A673 (cell line): Measurements from ENCODE around the gene HMX1. TPM values are rescaled to one million over a fixed set of nuclear protein-coding genes. Genes with fewer than 3 reads are reported as not detected.

Source experiments
- BruUV-seq: library from RNA; stranded (reverse); fragments of 400-500 nt; replicated peaks from 2 replicates; lab custom pipeline; 2021; lab: Mats Ljungman, UMichigan
- CTCF ChIA-PET: fragments of 300-600 bp; sonication (Branson Sonifier 250); formaldehyde crosslinking; loops from one replicate; lab custom pipeline; 2022; ENCODE audit warnings: antibody characterized with exemption; lab: Charles Lee
- POLR2A ChIA-PET: fragments of 300-600 bp; sonication (Branson Sonifier 250); formaldehyde crosslinking; loops from one replicate; lab custom pipeline; 2022; ENCODE audit warnings: antibody characterized with exemption; ENCODE audit not compliant: low non-redundant PET; lab: Charles Lee
- DNase-seq: peaks from one replicate; pipeline ENCODE4 v3.0.0-alpha.2; 2015; ENCODE audit warnings: low spot score
- H3K27ac ChIP-seq: fragments of 200-600 bp; sonication (generic); 2 replicates; pipeline ENCODE4 v1.5.1; 2016; ENCODE audit warnings: mixed run types, low read depth, mild to moderate bottlenecking, mixed read lengths, antibody characterized with exemption, low read length; ENCODE audit not compliant: poor library complexity, severe bottlenecking
- H3K27me3 ChIP-seq: fragments of 200-600 bp; sonication (generic); replicated peaks from 2 replicates; pipeline ENCODE4 v1.6.1; 2017; ENCODE audit warnings: mixed run types, low read depth, mild to moderate bottlenecking, mixed read lengths, antibody characterized with exemption, low read length; ENCODE audit not compliant: insufficient read depth, poor library complexity
- H3K36me3 ChIP-seq: fragments of 200-600 bp; sonication (generic); 2 replicates; pipeline ENCODE4 v1.6.1; 2016; ENCODE audit warnings: mixed run types, mild to moderate bottlenecking, mixed read lengths, antibody characterized with exemption, low read length; ENCODE audit not compliant: insufficient read depth, poor library complexity, severe bottlenecking
- H3K4me1 ChIP-seq: fragments of 200-600 bp; sonication (generic); 2 replicates; pipeline ENCODE4 v1.6.1; 2017; ENCODE audit warnings: mixed run types, mild to moderate bottlenecking, mixed read lengths, antibody characterized with exemption, low read length; ENCODE audit not compliant: insufficient read depth, poor library complexity, severe bottlenecking
- H3K4me3 ChIP-seq: fragments of 200-600 bp; sonication (generic); 2 replicates; pipeline ENCODE4 v1.5.1; 2016; ENCODE audit warnings: low read depth, mixed run types, mild to moderate bottlenecking, mixed read lengths, low read length; ENCODE audit not compliant: poor library complexity, severe bottlenecking
- H3K9me3 ChIP-seq: fragments of 200-600 bp; sonication (generic); 2 replicates; pipeline ENCODE4 v1.6.1; 2016; ENCODE audit warnings: mixed run types, low read depth, mild to moderate bottlenecking, mixed read lengths, antibody characterized with exemption, low read length; ENCODE audit not compliant: poor library complexity, severe bottlenecking
- EZH2 ChIP-seq: fragments of 200-600 bp; sonication (generic); IDR thresholded peaks from 2 replicates; pipeline ENCODE4 v1.6.1; 2017; ENCODE audit warnings: borderline replicate concordance, low read depth, mild to moderate bottlenecking, mixed read lengths, antibody characterized with exemption, low read length; ENCODE audit not compliant: poor library complexity, severe bottlenecking
- intact Hi-C: fragments of 100-400 bp; cut with micrococcal nuclease; formaldehyde crosslinking; loops from one replicate; pipeline ENCODE4 v1.10.0; 2022; ENCODE audit not compliant: unreplicated experiment
- total RNA-seq: library from RNA; stranded (reverse); gene quantifications from 2 replicates; pipeline ENCODE4 v1.2.3, GENCODE V29; 2021
- TF ChIP-seq, protein P1 (sequence below): fragments of 300-800, 200-600 bp; sonication (generic); conservative IDR thresholded peaks from 2 replicates; pipeline ENCODE4 v1.5.1; 2017; ENCODE audit warnings: low read depth, mild to moderate bottlenecking, antibody characterized with exemption, low read length, moderate library complexity, mixed read lengths

Gene HMX1
- total RNA-seq, 1 experiment from 2014 or later, result 0.26 TPM

DNA sequence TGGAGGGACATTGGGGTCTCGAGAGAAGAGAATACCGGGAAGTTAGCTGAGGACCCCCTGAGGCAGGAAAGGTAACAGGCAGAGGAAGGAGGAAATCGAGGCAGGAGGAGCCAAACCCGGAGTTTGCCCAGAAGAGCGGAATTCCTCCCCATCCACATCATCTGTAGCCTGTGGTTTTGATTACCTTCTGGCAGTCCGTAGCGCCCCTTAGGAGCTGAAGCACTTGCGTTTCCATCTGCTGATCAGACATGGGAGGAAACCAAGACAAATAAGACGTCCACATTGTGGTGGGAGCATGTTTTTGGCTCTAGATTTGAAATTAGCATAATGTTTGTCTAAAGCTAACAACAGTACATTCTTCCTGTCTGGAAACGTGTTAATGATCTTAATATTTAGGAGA lies 26.8 kb upstream of the HMX1 start:
- no peak for DNase-seq
- H3K36me3 ChIP-seq, result no peaks in the 10 kb centered on the region
- H3K27me3 ChIP-seq, result peaks cover 51% of the 10 kb centered on the region
- intact Hi-C loops, result no loop called here
- no peak overlapping the region for H3K4me3 ChIP-seq
- no peak overlapping the region for H3K27ac ChIP-seq
- POLR2A ChIA-PET, result no interaction called here
- no peak for TF ChIP-seq EZH2
- TF ChIP-seq, protein P1, sequence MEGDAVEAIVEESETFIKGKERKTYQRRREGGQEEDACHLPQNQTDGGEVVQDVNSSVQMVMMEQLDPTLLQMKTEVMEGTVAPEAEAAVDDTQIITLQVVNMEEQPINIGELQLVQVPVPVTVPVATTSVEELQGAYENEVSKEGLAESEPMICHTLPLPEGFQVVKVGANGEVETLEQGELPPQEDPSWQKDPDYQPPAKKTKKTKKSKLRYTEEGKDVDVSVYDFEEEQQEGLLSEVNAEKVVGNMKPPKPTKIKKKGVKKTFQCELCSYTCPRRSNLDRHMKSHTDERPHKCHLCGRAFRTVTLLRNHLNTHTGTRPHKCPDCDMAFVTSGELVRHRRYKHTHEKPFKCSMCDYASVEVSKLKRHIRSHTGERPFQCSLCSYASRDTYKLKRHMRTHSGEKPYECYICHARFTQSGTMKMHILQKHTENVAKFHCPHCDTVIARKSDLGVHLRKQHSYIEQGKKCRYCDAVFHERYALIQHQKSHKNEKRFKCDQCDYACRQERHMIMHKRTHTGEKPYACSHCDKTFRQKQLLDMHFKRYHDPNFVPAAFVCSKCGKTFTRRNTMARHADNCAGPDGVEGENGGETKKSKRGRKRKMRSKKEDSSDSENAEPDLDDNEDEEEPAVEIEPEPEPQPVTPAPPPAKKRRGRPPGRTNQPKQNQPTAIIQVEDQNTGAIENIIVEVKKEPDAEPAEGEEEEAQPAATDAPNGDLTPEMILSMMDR, result no peak
- no TSS peak for BruUV-seq
- CTCF ChIA-PET, result no interaction called here
- H3K4me1 ChIP-seq, result no peaks in the 10 kb centered on the region
- H3K9me3 ChIP-seq, result peaks cover 18% of the 10 kb centered on the region

DNA sequence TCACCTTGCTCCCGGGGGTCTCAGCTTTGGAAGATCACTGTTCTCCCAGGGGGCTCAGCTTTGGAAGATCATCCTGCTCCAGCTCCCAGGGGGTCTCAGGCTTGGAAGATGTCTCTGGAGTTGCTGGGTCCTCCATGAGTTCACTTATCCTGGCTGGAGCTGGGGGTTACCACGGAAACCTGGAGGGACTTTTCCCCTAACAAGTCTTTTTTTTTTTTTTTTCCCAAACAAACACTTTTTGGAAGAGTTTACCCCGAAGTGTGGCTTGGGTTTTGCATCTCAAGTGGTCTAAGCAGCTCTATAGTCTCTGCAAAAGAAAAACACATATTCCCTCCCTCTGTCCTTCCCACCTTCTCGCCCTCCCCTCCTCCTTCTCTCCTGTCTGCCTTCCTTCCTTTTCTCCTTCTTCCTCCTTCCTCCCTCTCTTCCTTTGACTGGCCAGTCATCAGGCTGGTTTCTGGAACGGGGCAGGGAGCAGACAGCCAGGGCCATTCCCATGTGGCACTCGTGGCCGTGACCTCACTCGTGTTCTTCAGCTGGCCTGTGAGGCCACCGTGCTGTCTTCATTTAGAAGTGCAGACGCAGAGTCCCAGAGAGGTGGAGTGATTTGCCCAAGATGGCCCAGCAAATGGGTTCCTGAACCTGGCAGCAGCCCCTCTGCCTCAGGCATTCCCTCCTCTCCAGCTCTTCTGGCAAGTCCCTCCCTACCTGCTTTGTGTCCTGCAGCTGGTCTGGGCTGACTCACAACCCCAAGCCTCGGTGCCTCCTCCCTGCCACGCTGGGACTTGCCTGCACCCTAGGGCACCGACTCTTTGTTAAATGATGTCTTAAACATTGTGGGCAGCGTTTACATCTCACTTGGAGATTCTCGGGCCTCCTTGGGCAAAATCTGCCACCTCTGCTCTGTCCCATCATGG lies 25.9 kb upstream of the HMX1 start:
- CTCF ChIA-PET, result no interaction called here

DNA sequence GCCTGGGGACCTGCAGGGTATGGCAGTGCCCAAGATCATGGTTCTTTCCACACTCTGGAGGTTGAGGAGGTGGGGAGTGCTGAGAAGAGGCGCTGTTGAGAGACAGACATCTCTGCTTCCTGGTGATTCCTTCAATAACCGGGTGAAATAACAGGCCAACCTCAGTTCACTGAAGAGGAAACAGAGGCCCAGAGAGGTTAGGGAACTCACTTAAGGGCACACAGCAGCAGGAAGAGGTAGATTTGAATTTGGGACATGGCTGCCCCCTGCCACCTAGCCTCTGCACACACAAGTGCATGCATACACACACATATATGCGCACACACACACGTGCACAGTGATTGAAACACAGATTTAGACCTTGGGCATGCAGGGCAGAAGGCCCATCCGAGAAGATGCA lies 24.9 kb upstream of the HMX1 start:
- peaks cover 69% of the 10 kb centered on the region for H3K27me3 ChIP-seq
- H3K36me3 ChIP-seq, result no peaks in the 10 kb centered on the region
- intact Hi-C loops, result no loop called here
- no peak for TF ChIP-seq EZH2
- TF ChIP-seq, protein P1, result no peak
- H3K4me1 ChIP-seq, result no peaks in the 10 kb centered on the region
- no peak overlapping the region for H3K4me3 ChIP-seq
- DNase-seq, result no peak
- peaks cover 13% of the 10 kb centered on the region for H3K9me3 ChIP-seq
- ChIA-PET POLR2A (no interaction called here), CTCF (no interaction called here)
- H3K27ac ChIP-seq, result no peak overlapping the region
- BruUV-seq, result no TSS peak

More for the DNA sequence above, 25.9 kb upstream of the HMX1 start:
- H3K4me3 ChIP-seq, result no peak overlapping the region
- TF ChIP-seq EZH2, result no peak
- TF ChIP-seq, protein P1, result no peak
- no peak overlapping the region for H3K27ac ChIP-seq
- no peak for DNase-seq
- H3K9me3 ChIP-seq, result peaks cover 18% of the 10 kb centered on the region
- intact Hi-C loops, result no loop called here
- H3K27me3 ChIP-seq, result peaks cover 60% of the 10 kb centered on the region
- no peaks in the 10 kb centered on the region for H3K4me1 ChIP-seq
- POLR2A ChIA-PET, result no interaction called here
- no peaks in the 10 kb centered on the region for H3K36me3 ChIP-seq
- BruUV-seq, result no TSS peak
